ENCODE measurements around the gene BCAS3.

BCAS3 gene

DNA sequence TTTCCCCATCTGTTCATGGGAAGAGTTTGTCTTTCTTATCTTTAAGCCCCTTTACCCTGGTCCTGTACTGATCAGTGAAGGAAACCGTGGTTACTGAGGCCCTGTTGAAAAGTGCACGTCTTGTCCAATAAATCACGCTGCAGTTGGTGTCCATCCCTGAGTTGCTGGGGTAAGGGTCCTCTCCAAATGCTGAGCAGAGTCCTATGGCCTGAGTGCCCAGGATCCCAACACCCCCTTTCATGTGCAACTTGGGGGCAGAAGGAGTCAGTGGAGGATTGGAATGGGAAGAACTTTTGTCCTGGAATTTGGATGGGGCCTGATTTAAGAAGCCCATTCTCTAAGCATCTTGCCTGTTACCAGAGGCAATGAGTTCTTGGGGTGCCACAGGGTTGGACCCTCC is 715.0 kb downstream of the BCAS3 start:
- DNase-seq = no peak

GRCh38 chr17:61393550-61393903 is 715.9 kb downstream of the BCAS3 start:
- DNase-seq = no peak

GRCh38 chr17:61393904-61394629 is 716.4 kb downstream of the BCAS3 start:
- DNase-seq = no peak

GRCh38 chr17:61394630-61395408 is 717.2 kb downstream of the BCAS3 start:
- no peak for DNase-seq

- DNase-seq = no peak
Observed at GRCh38 chr17:61395409-61395982, 717.8 kb downstream of the BCAS3 start.

DNA sequence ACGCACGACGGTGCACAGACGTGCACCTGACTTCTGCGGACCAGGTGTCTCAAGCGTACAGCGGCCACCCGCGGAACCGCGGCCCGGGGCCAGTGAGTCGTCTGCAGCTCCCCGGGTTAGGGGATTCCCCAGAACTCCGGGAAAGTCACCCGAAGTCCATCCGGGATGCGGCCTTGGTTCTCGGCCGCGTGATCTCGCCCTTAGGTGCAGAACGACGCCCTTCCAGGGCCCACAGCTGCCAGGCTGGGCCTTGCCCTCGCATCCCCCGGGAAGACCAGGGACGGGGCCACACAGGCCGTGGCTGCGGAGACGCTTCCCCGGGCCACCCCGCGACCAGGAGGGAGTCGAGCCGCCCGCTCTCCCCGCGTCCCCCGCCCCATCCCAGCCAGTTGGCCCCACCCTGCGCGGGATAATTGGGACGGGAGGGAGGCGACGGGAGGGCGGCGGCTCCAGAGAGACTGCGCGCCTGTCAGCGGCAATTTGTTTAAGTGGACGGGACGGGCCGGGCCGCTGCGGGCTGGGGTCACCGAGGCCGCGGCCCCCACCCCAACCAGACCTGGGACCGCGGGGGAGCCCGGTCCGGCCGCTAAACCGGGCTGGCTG is 718.4 kb downstream of the BCAS3 start:
- no peak for DNase-seq

DNA sequence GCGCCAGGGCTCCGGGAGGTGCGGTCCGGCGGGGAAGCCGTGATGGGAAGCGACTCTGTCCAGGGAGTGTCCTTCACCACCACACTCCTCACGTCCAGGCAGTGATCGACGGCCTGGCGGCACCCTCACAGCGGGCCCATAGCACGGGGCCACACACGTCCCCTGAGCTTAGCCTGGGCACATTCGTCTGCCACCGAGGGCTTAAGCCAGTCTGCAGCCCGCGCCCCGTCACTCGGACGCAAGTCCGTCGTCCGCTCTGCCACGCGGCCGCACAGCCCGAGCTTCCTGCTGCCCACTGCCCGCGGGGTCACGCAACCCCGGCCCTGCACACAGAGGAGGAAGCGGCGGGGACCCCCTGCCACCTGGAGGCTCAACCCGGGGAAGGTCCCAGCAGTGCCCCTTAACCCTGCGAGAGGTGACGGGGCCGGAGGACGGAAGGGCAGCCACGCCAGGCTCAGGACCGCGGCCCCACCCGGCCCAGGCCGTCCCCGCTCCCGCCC is 719.0 kb downstream of the BCAS3 start:
- DNase-seq = no peak

GRCh38 chr17:61397086-61397842 is 719.6 kb downstream of the BCAS3 start:
- no peak for DNase-seq

DNA sequence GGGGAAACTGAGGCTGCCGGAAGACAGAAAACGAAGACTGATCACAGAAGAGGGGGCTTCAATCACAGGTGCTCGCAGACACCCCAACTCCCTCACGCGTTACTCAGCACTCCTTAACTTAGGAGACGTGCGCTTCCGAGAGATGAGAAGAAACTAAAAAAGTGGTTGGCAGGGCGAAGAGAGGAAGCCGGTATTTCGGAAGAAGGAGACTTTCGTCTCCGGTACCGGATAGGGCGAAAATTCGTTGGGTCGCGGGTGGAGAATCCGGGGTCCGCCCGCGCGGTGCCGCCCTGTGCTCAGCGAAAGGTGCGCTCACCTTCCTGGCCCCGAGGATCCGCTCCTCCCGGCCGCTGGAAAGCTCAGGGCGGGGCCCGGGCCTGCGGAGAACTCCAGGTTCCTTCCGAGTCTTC is 721.1 kb downstream of the BCAS3 start:
- no peak for DNase-seq

GRCh38 chr17:61399131-61400065 is 721.7 kb downstream of the BCAS3 start, which contains the start of gene TBX2:
Gene TBX2, plus strand, starts transcription at chr17:61399843. Its CDS starts 334 bp downstream, at chr17:61400177.
- DNase-seq = no peak

DNA sequence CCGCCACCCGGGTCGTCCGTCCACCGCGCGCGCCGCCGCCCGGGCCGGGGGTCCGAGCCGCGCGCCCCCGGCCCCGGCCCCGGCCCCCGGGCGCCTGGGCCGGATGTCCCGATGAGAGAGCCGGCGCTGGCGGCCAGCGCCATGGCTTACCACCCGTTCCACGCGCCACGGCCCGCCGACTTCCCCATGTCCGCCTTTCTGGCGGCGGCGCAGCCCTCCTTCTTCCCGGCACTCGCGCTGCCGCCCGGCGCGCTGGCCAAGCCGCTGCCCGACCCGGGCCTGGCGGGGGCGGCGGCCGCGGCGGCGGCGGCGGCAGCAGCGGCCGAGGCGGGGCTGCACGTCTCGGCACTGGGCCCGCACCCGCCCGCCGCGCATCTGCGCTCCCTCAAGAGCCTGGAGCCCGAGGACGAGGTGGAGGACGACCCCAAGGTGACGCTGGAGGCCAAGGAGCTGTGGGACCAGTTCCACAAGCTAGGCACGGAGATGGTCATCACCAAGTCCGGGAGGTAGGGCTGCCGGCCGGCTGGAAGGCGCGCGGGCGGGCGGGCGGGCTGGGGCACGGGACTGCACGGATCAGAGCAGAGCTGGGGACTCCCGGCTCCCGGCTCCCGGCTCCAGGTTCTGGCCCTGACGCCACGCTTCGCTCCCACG is 722.5 kb downstream of the BCAS3 start:
- no peak for DNase-seq

DNA sequence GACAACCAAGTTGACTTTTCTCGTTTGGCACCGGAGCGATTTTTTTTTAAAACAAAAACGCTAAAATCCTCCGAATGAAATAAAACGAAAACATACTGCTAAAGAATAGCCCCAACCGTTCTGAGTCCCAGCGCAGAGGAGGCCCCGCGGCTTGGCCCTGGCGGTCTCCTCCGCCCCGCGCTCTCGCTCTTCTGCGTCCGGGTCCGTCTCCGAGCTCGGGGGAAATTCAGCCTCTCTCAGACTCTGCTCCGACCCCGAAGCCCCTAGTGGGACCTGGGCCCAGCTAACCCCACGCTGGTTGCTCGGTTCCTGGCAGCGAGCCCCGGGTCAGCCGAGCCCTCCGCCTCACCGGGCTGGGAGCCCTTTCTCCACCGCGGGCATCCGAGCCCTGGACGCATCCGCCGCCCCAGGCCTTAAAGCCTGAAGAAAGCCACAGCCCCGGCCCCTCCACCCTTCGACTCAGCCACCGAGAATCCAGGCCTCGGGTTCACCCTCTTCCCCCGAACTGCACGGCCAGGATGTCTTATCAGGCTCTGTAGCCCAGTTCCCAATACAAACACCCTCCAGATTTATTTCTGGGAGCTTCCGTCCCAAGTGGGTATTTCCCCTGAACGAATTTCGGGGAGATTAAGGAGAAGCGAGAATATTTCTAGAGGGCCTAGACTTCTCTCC is 723.2 kb downstream of the BCAS3 start:
- DNase-seq = no peak

- no peak for DNase-seq
Observed at GRCh38 chr17:61401389-61402072, 723.9 kb downstream of the BCAS3 start.

DNA sequence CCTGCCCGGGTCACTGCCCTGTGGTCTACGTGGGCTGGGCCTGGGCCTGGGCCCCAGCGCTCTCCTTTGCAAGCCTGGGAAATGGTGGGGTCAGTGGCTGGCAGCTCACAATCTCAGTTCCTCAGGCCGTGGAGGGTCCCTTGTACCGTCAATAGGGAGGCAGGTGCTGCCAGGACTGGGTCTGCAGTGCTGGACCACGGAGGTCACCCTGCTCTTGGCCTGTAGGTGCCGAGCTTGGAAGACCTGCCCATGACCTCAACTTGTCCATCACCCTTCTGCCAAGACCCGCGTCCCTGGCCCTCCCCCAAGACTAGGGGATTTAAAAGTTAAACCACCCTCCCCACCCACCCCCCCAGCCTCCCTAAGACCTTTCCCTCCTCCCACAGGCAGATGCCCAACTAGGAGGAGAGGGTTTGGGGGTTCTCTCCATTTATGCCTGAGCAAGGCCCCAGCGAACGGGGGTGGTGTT is 724.5 kb downstream of the BCAS3 start:
- no peak for DNase-seq

DNA sequence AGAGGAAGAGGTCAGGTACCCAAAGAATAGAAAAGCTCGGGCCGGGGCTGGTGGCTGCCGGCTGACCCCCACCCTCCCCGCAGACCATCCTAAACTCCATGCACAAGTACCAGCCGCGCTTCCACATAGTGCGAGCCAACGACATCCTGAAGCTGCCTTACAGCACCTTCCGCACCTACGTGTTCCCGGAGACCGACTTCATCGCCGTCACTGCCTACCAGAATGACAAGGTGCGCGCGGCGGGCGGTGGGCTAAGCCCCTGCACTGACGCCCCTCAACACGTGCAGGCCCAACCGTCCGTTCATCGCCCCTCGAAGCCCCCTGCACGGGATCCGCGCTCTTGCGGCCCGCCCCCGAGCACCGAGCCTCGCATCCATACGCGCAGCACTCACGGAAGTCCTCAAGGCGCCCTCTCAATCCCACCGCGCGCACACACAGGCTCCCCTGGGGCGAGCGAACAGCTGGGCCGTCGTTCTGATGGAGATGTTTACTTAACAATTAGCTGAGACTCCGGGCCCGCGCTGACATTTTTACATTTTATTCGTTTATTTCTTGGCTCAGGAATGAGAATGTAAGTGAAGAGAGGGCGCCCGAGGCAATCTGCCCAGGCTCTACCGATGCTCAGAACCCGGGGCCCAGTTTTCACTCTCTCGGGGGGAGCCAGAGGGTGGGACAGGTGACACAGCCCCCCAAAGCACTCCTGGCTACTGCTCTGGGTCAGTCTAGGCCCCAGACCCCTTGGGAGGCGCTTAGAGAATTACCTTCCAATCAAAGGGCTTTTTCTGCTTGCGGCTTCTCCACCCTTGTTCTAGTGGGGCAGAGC is 725.5 kb downstream of the BCAS3 start:
- DNase-seq = no peak

DNA sequence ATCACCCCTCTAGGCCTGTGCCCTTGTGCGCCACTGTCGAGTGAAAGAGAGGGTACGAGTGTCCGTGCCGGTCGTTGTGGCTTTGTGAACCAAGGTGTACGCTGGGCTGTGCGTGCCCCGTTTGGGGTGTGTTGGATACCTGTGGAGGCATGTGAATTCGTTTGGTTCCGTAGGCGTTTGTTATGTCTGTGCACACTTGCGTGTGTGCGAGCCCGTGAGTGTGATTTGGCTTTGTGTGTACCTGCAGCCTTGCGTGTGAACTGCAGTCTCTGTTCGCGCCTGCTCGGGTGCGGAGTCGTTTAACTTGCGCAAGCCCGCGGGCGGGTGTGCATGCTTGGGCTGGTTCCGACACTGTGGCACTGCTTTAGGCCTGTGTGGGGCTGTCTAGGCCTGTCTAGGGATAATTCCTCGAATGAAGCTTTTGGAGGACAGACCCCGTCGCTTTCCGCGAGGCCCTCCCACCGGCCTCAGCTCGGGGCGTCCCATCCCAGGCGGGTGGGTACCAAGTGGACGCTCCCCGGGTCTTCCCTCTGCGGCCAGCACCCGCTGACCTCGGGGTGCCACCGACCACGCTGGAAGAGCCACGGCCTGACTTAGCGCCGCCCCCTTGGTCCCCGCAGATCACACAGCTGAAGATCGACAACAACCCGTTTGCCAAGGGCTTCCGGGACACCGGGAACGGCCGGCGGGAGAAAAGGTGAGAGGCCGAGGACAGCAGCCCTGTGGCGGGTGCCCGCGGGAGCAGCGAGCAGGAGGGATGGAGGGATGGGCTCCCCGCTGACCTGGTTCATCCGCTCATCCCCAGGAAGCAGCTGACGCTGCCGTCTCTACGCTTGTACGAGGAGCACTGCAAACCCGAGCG is 726.4 kb downstream of the BCAS3 start:
- no peak for DNase-seq

DNA sequence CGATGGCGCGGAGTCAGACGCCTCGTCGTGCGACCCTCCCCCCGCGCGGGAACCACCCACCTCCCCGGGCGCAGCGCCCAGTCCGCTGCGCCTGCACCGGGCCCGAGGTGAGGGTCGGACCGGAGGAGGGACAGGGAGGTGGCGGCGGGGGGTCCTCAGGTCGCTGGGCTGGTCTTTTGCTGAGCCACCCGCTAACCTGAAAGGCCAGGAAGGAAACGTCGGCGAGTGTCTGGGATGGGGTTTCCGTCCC is 726.9 kb downstream of the BCAS3 start:
- no peak for DNase-seq
